OCI-LY3 (cell line): Measurements from ENCODE around the gene EPN1.

ENCODE experiments used
- EZH2phosphoT487 ChIP-seq: fragments of 200-600 bp; shearing (Covaris generic); IDR thresholded peaks from 2 replicates; pipeline ENCODE4 v1.6.1; 2018; ENCODE audit warnings: antibody characterized with exemption, mixed run types, low read depth
- TF ChIP-seq, protein P1 (sequence below): fragments of 200-600, 300-600 bp; sonication (generic); IDR thresholded peaks from 2 replicates; pipeline ENCODE4 v1.5.1; 2014; ENCODE audit warnings: antibody characterized with exemption, low read length, low read depth

DNA sequence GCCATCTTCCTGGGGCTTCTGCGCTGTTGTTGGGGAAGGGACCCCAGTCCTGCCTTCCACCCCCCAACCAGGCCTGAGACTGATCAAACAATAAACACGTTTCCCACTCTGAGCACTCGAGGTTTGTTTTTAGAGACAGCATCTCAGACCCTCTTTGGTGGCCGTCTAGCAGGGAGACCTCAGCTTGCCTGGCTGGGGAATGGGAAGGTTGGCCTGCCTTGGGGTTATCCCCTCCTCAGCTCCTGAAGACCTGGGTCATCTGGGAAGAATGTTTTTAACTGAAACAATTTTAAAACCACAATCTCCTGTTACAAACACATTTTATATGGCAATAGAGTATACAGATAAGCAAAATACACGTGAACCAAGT lies 29.5 kb upstream of the EPN1 start:
- TF ChIP-seq, protein P1, sequence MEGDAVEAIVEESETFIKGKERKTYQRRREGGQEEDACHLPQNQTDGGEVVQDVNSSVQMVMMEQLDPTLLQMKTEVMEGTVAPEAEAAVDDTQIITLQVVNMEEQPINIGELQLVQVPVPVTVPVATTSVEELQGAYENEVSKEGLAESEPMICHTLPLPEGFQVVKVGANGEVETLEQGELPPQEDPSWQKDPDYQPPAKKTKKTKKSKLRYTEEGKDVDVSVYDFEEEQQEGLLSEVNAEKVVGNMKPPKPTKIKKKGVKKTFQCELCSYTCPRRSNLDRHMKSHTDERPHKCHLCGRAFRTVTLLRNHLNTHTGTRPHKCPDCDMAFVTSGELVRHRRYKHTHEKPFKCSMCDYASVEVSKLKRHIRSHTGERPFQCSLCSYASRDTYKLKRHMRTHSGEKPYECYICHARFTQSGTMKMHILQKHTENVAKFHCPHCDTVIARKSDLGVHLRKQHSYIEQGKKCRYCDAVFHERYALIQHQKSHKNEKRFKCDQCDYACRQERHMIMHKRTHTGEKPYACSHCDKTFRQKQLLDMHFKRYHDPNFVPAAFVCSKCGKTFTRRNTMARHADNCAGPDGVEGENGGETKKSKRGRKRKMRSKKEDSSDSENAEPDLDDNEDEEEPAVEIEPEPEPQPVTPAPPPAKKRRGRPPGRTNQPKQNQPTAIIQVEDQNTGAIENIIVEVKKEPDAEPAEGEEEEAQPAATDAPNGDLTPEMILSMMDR = no peak
- TF ChIP-seq EZH2phosphoT487 = no peak
